Endothelial cell (in vitro differentiated cells): Measurements from ENCODE around the gene CBLN3. TPM values are rescaled to one million over a fixed set of nuclear protein-coding genes. Genes with fewer than 3 reads are reported as not detected.

Experiments used
- DNase-seq: peaks from one replicate; pipeline ENCODE4 v3.0.0; 2021; ENCODE audit warnings: low spot score
- H3K27ac Mint-ChIP-seq: one replicate; pipeline ENCODE4 v1.8.0; 2021; ENCODE audit warnings: mixed read lengths, inconsistent platforms; ENCODE audit not compliant: unreplicated experiment
- H3K27me3 Mint-ChIP-seq: one replicate; pipeline ENCODE4 v1.8.0; 2021; ENCODE audit warnings: mild to moderate bottlenecking, moderate library complexity, mixed read lengths, inconsistent platforms; ENCODE audit not compliant: unreplicated experiment
- H3K36me3 Mint-ChIP-seq: one replicate; pipeline ENCODE4 v1.8.0; 2021; ENCODE audit warnings: mild to moderate bottlenecking, low read depth, mixed read lengths, inconsistent platforms; ENCODE audit not compliant: unreplicated experiment
- H3K4me1 Mint-ChIP-seq: one replicate; pipeline ENCODE4 v1.8.0; 2021; ENCODE audit warnings: mild to moderate bottlenecking, mixed read lengths, inconsistent platforms; ENCODE audit not compliant: unreplicated experiment
- H3K4me3 Mint-ChIP-seq: one replicate; pipeline ENCODE4 v1.8.0; 2021; ENCODE audit warnings: mild to moderate bottlenecking, mixed read lengths, inconsistent platforms; ENCODE audit not compliant: unreplicated experiment
- H3K9me3 Mint-ChIP-seq: one replicate; pipeline ENCODE4 v1.8.0; 2021; ENCODE audit warnings: mixed read lengths, inconsistent platforms; ENCODE audit not compliant: unreplicated experiment
- total RNA-seq: library from RNA; stranded (reverse); fragmentation: NEBNext Ultra II Directional; extraction: Animal tissue kit (Norgen Biotek cat#: 25700); gene quantifications from one replicate; pipeline ENCODE4 v1.2.1, GENCODE V29; 2021; ENCODE audit not compliant: unreplicated experiment
- TF ChIP-seq, protein P1 (sequence below): fragments of 200-600 bp; sonication (generic); IDR thresholded peaks from one replicate; pipeline ENCODE4 v1.5.0; 2021; ENCODE audit warnings: antibody characterized with exemption; ENCODE audit not compliant: unreplicated experiment

The CBLN3 gene
- total RNA-seq, 1 donor from 2014 or later, result 1.5 TPM

DNA sequence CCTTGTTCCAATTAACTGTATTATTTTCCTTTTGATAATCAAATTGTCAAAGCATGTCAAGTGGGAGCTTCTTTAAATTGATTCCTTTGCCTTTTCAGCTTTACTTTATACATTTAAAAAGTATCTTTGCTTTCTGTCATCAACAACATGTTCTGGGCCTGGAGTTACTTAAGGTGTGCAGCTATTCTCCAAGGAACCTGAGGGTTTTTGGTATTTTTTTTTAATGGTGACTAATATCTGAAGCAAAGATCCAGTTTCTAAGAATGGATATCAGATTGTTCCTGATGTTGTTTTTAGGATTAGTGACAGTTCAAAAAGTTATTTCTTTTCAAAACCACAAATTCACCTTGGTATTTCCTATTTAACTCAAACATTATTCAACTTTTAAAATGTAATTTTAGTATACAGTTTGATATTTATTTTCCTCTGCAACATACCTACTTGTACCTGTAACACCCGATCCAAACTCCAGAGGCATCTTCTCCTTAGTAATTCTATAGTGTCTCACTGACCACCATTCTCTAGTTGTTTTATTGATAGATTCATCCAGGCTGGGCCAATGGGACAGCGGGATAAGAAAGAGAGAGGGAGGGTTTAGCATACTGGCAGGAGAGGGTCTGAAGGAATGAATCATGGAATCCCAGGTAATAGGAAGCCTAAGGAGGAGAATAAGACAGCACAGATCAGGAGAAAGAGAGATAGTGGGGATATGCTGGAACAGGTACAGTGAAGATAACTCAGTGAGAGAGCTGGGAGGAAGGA lies 3.1 kb downstream of the CBLN3 start:
- Mint-ChIP-seq H3K36me3 (peaks cover 5% of the 10 kb centered on the region), H3K9me3 (no peaks in the 10 kb centered on the region), H3K4me1 (peaks cover 13% of the 10 kb centered on the region), H3K27me3 (peaks cover 14% of the 10 kb centered on the region), H3K27ac (peak overlapping the region; percentile 49), H3K4me3 (peak overlapping the region; percentile 54)
- no peak for DNase-seq
- TF ChIP-seq, protein P1, sequence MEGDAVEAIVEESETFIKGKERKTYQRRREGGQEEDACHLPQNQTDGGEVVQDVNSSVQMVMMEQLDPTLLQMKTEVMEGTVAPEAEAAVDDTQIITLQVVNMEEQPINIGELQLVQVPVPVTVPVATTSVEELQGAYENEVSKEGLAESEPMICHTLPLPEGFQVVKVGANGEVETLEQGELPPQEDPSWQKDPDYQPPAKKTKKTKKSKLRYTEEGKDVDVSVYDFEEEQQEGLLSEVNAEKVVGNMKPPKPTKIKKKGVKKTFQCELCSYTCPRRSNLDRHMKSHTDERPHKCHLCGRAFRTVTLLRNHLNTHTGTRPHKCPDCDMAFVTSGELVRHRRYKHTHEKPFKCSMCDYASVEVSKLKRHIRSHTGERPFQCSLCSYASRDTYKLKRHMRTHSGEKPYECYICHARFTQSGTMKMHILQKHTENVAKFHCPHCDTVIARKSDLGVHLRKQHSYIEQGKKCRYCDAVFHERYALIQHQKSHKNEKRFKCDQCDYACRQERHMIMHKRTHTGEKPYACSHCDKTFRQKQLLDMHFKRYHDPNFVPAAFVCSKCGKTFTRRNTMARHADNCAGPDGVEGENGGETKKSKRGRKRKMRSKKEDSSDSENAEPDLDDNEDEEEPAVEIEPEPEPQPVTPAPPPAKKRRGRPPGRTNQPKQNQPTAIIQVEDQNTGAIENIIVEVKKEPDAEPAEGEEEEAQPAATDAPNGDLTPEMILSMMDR, result no peak

DNA sequence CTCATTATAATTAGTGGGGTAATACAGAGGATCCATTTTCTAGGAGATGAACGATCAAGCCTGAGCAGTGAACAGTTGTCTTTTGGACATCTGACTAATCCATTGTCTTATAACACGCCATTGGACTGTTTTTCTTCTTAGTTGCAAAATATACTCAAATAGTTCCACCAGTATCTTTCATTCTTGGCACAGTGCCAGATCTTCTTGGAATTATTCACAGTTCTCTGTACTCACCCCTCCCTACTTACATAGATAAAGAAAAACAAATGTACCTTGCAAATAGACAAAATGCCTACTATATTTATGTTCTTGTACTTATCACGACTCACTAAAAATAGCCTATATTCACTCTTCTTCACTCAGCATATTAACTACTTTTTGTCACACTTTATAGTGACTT lies 3.8 kb downstream of the CBLN3 start:
- Mint-ChIP-seq H3K4me3 (no peak overlapping the region), H3K36me3 (peaks cover 5% of the 10 kb centered on the region), H3K27me3 (peaks cover 9% of the 10 kb centered on the region), H3K4me1 (peaks cover 9% of the 10 kb centered on the region), H3K9me3 (no peaks in the 10 kb centered on the region), H3K27ac (no peak overlapping the region)
- TF ChIP-seq, protein P1, result no peak
- DNase-seq, result no peak

DNA sequence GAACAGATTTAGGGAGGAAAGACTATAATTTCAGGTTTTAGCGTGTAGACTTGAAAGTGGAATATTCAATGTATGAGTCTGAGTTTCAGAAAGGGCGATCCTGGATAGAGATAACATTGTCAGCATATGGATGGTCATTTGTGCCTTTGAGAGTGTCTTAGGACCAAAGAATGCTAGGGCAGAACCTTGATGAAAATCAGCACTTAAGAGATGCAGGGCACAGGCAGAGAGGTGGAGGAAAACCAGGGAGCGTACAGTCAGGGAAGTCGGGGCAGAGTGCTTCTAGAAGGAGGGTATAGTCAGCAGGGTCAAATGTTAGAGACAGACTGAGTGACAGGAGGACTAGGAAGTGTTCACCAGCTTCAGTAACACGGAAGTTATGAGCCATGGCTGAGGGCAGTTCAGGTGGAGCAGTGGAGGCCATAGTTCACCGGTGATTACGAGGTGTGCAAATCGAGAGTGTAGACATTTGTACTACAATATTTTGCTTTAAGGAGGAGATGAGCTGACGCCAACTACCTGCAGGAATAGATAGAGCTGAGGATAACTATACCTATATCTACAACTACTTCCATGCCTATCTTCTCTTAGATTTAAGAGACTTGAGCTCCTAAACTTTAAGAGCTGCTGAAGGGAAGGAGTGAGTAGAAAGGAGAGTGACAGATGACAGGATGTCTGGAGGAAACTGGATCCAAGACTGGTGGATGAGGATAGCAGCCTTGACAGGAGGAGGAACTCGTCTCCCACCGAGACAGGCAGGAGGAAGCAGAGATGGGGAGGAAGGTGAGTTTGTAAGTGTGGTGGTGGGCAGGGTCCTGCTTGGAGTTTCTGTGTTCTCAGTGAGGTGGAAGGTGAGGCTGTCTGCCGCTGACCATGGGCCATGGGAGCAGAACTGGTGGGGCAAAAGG lies 6.5 kb downstream of the CBLN3 start:
- H3K9me3 Mint-ChIP-seq, result no peaks in the 10 kb centered on the region
- no peak overlapping the region for H3K4me3 Mint-ChIP-seq
- DNase-seq, result no peak
- peaks cover 9% of the 10 kb centered on the region for H3K4me1 Mint-ChIP-seq
- peaks cover 6% of the 10 kb centered on the region for H3K27me3 Mint-ChIP-seq
- TF ChIP-seq, protein P1, result no peak
- peaks cover 5% of the 10 kb centered on the region for H3K36me3 Mint-ChIP-seq
- no peak overlapping the region for H3K27ac Mint-ChIP-seq

DNA sequence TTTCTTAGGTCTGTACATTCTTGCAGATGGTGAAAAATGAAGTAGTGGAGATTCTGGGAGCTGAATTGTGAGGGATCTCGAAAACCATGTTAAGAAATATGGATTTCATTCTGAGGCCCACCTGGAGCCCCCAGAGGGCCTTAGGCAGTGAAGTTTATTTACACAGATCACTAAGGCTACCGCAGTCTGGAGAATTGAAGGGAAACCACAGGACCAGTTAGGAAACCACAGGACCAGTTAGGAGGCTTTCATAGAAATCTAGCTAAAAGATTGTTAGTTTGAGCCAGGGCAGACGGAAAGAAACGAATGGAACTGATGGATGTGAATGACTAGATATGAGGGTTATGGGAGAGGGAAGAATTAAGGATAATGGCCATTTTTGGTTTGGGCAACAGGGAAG lies 7.2 kb downstream of the CBLN3 start:
- Mint-ChIP-seq H3K27me3 (peaks cover 6% of the 10 kb centered on the region), H3K27ac (no peak overlapping the region), H3K4me3 (no peak overlapping the region), H3K9me3 (no peaks in the 10 kb centered on the region), H3K4me1 (peaks cover 9% of the 10 kb centered on the region), H3K36me3 (peaks cover 5% of the 10 kb centered on the region)
- DNase-seq, result no peak
- TF ChIP-seq, protein P1, result no peak

DNA sequence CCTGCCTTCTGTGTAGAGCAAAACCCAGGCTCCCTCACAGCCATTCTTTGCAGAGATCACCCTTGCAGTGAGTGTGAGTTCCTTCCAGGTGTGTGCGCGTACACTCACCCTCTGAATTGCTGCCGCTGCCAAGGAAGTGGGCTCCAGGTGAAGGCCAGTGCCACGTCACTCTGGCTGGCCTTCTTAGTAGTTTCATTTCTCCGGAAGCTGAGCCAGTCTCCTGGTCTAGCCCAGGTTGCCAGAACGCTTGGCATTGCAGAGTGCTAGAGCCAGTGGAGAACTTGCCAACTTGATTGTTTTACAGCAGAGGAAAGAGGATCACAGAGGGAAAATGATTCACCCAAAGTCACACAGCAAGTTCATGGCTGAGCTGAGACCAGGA lies 11.0 kb downstream of the CBLN3 start:
- DNase-seq, result no peak
- peaks cover 13% of the 10 kb centered on the region for H3K27me3 Mint-ChIP-seq
- TF ChIP-seq, protein P1, result no peak
- H3K4me1 Mint-ChIP-seq, result peaks cover 3% of the 10 kb centered on the region
- H3K4me3 Mint-ChIP-seq, result no peak overlapping the region
- H3K9me3 Mint-ChIP-seq, result no peaks in the 10 kb centered on the region
- H3K36me3 Mint-ChIP-seq, result peaks cover 24% of the 10 kb centered on the region
- H3K27ac Mint-ChIP-seq, result no peak overlapping the region
